ENCODE results near the gene RXYLT1.

DNA sequence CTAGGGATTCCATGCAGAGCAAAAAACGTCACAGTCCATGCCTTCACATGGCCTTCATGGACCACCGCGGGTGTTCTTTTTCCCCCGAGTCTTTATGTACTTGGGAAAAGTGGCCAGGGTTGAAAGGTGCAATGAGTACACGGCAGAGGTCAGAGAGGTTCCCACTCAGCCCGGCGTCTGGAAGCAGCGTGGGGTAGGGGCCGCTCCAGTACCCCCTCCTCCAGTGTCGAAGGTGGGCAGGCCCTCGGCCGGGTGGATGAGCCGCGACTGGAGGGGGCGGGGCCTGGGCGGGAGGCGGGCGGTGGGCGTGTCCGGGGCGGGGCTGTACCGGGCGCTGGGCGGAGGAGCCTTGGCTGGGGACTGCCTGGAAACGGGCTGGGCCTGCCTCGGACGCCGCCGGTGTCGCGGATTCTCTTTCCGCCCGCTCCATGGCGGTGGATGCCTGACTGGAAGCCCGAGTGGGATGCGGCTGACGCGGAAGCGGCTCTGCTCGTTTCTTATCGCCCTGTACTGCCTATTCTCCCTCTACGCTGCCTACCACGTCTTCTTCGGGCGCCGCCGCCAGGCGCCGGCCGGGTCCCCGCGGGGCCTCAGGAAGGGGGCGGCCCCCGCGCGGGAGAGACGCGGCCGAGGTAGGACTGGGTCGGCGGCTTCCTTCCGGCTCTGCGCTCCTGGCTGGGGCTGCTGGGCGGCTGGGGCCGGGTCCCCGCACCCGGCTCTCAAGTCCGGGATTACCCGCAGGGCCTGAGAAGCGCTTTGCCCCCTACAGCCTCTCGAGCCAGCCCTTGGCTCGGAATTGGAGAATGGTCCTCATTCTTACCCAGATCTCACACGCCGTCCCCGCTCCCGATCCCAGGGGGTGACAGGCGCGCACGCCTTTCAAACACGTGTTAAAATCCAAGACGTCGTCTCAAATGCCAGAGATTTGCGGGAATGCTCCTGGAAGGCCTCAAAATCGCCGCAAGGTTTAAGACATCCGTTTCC, at the start of gene RXYLT1:
- TF ChIP-seq EZH2 (IDR thresholded peaks at IDR 0.05) = no peak
- TF ChIP-seq POLR2AphosphoS5 (IDR thresholded peaks at IDR 0.05; ENCODE audit: borderline replicate concordance, low read depth, low read length) = peak; percentile 89
